ENCODE measurements around the gene KTN1. TPM values are rescaled to one million over a fixed set of nuclear protein-coding genes. Genes with fewer than 3 reads are reported as not detected.

KTN1 gene
- total RNA-seq, 1 donor from 2014 or later, result 155 TPM

- no peak for DNase-seq (ENCODE audit: low spot score, unreplicated experiment)
- TF ChIP-seq CTCF (IDR thresholded peaks at IDR 0.05; ENCODE audit: unreplicated experiment), result no peak
- H3K27ac Mint-ChIP-seq, result no peak overlapping the region
- H3K36me3 Mint-ChIP-seq (ENCODE audit: insufficient read depth), result peaks cover 20% of the 10 kb centered on the region
- no peak overlapping the region for H3K4me3 Mint-ChIP-seq (ENCODE audit: low read depth)
- H3K9me3 Mint-ChIP-seq (ENCODE audit: low read depth), result no peaks in the 10 kb centered on the region
- H3K27me3 Mint-ChIP-seq, result no peaks in the 10 kb centered on the region
- no peaks in the 10 kb centered on the region for H3K4me1 Mint-ChIP-seq (ENCODE audit: low read depth)
Observed at GRCh38 chr14:55628426-55628825, 48.4 kb downstream of the KTN1 start.

- no peak for DNase-seq (ENCODE audit: low spot score, unreplicated experiment)
- no peaks in the 10 kb centered on the region for H3K4me1 Mint-ChIP-seq (ENCODE audit: low read depth)
- H3K36me3 Mint-ChIP-seq (ENCODE audit: insufficient read depth), result peaks cover 11% of the 10 kb centered on the region
- H3K27me3 Mint-ChIP-seq, result no peaks in the 10 kb centered on the region
- no peak overlapping the region for H3K27ac Mint-ChIP-seq
- no peak for TF ChIP-seq CTCF (IDR thresholded peaks at IDR 0.05; ENCODE audit: unreplicated experiment)
- no peak overlapping the region for H3K4me3 Mint-ChIP-seq (ENCODE audit: low read depth)
- no peaks in the 10 kb centered on the region for H3K9me3 Mint-ChIP-seq (ENCODE audit: low read depth)
Observed at GRCh38 chr14:55638665-55639064, 58.7 kb downstream of the KTN1 start.

- no peaks in the 10 kb centered on the region for H3K27me3 Mint-ChIP-seq
Observed at GRCh38 chr14:55641290-55641689, 61.3 kb downstream of the KTN1 start.

GRCh38 chr14:55641954-55642353, 61.9 kb downstream of the KTN1 start:
- H3K36me3 Mint-ChIP-seq (ENCODE audit: insufficient read depth), result peaks cover 18% of the 10 kb centered on the region
- H3K9me3 Mint-ChIP-seq (ENCODE audit: low read depth), result no peaks in the 10 kb centered on the region
- no peak for TF ChIP-seq CTCF (IDR thresholded peaks at IDR 0.05; ENCODE audit: unreplicated experiment)

More at GRCh38 chr14:55641290-55641689, 61.3 kb downstream of the KTN1 start:
- Mint-ChIP-seq H3K9me3 (ENCODE audit: low read depth) (no peaks in the 10 kb centered on the region), H3K4me1 (ENCODE audit: low read depth) (no peaks in the 10 kb centered on the region), H3K4me3 (ENCODE audit: low read depth) (no peak overlapping the region), H3K27ac (no peak overlapping the region), H3K36me3 (ENCODE audit: insufficient read depth) (peaks cover 15% of the 10 kb centered on the region)
- DNase-seq (ENCODE audit: low spot score, unreplicated experiment), result no peak
- TF ChIP-seq CTCF (IDR thresholded peaks at IDR 0.05; ENCODE audit: unreplicated experiment), result no peak

GRCh38 chr14:55645145-55645544, 65.1 kb downstream of the KTN1 start:
- no peaks in the 10 kb centered on the region for H3K27me3 Mint-ChIP-seq
- H3K4me3 Mint-ChIP-seq (ENCODE audit: low read depth), result no peak overlapping the region
- DNase-seq (ENCODE audit: low spot score, unreplicated experiment), result no peak
- H3K4me1 Mint-ChIP-seq (ENCODE audit: low read depth), result peaks cover 8% of the 10 kb centered on the region
- H3K36me3 Mint-ChIP-seq (ENCODE audit: insufficient read depth), result peaks cover 30% of the 10 kb centered on the region
- H3K9me3 Mint-ChIP-seq (ENCODE audit: low read depth), result no peaks in the 10 kb centered on the region
- no peak for TF ChIP-seq CTCF (IDR thresholded peaks at IDR 0.05; ENCODE audit: unreplicated experiment)
- no peak overlapping the region for H3K27ac Mint-ChIP-seq

More at GRCh38 chr14:55641954-55642353, 61.9 kb downstream of the KTN1 start:
- Mint-ChIP-seq H3K27ac (no peak overlapping the region), H3K4me1 (ENCODE audit: low read depth) (no peaks in the 10 kb centered on the region), H3K4me3 (ENCODE audit: low read depth) (no peak overlapping the region), H3K27me3 (no peaks in the 10 kb centered on the region)
- DNase-seq (ENCODE audit: low spot score, unreplicated experiment), result no peak
